ENCODE results near the gene EMC1. TPM values are rescaled to one million over a fixed set of nuclear protein-coding genes. Genes with fewer than 3 reads are reported as not detected.
"Not testable (repeated sequence)": the region's sequence is repeated elsewhere in the genome, so short reads cannot be mapped to it uniquely, and the experiment has no call there.

EMC1 gene
- total RNA-seq, 1 donor from 2014 or later: 38.2 TPM

- peak; percentile 78 for DNase-seq
Observed at GRCh38 chr1:19260211-19261138, 9.2 kb upstream of the EMC1 start.

GRCh38 chr1:19258353-19258752, 7.0 kb upstream of the EMC1 start:
- DNase-seq: no peak

- no peak for DNase-seq
Observed at GRCh38 chr1:19257178-19257914, 6.0 kb upstream of the EMC1 start.

- DNase-seq: not testable (repeated sequence)
Observed at GRCh38 chr1:19256301-19256700, 5.0 kb upstream of the EMC1 start.

GRCh38 chr1:19255288-19255687, 4.0 kb upstream of the EMC1 start:
- DNase-seq: no peak

GRCh38 chr1:19254416-19254815, 3.1 kb upstream of the EMC1 start:
- no peak for DNase-seq

GRCh38 chr1:19250629-19251304, 557 bp downstream of the EMC1 start:
- DNase-seq: no peak

- peak; percentile 59 for DNase-seq
Observed at GRCh38 chr1:19240673-19241538, 10.4 kb downstream of the EMC1 start.

GRCh38 chr1:19239876-19240275, 11.4 kb downstream of the EMC1 start:
- no peak for DNase-seq

GRCh38 chr1:19234224-19234623, 17.1 kb downstream of the EMC1 start:
- no peak for DNase-seq

GRCh38 chr1:19232524-19232846, 18.8 kb downstream of the EMC1 start:
- peak; percentile 6 for DNase-seq

GRCh38 chr1:19231736-19232523, 19.4 kb downstream of the EMC1 start:
- DNase-seq: not testable (repeated sequence)

GRCh38 chr1:19229828-19230325, 21.4 kb downstream of the EMC1 start:
- no peak for DNase-seq

GRCh38 chr1:19229229-19229628, 22.1 kb downstream of the EMC1 start:
- DNase-seq: no peak

GRCh38 chr1:19222979-19223824, 28.1 kb downstream of the EMC1 start:
- no peak for DNase-seq

GRCh38 chr1:19222573-19222972, 28.8 kb downstream of the EMC1 start:
- no peak for DNase-seq

- no peak for DNase-seq
Observed at GRCh38 chr1:19220991-19221390, 30.3 kb downstream of the EMC1 start.

- no peak for DNase-seq
Observed at GRCh38 chr1:19220080-19220846, 31.1 kb downstream of the EMC1 start.

GRCh38 chr1:19219451-19219850, 31.9 kb downstream of the EMC1 start:
- peak; percentile 16 for DNase-seq

Data from tongue (tissue), 2 donors.